H1 (cell line): ENCODE data around the gene ECI1. TPM values are rescaled to one million over a fixed set of nuclear protein-coding genes. Genes with fewer than 3 reads are reported as not detected.

Experiments used
- CTCF ChIA-PET: fragments of 300-600 bp; sonication (Branson Sonifier 250); formaldehyde crosslinking; loops from one replicate; lab custom pipeline; 2021; ENCODE audit not compliant: partially characterized antibody; lab: Charles Lee
- POLR2A ChIA-PET: fragments of 300-600 bp; sonication (Branson Sonifier 250); formaldehyde crosslinking; loops from one replicate; lab custom pipeline; 2021; ENCODE audit warnings: inconsistent platforms; ENCODE audit not compliant: partially characterized antibody; lab: Charles Lee
- DNase-seq, 2 experiments: peaks; one replicate each; pipeline versions ENCODE4 v3.0.0 to v3.0.0-alpha.2; 2010 to 2022; ENCODE audit warnings: low spot score in 2 of 2, low read depth in 1 of 2, mixed read lengths in 1 of 2
- FAIRE-seq: peaks from 2 replicates; lab custom pipeline; 2011; peaks lifted over from hg19 to GRCh38; lab: Jason Lieb, UNC
- H2AFZ ChIP-seq: 2 replicates; pipeline ENCODE4 v1.8.1; 2012; ENCODE audit warnings: low read length, inconsistent platforms
- H2AK5ac ChIP-seq: 2 replicates; pipeline ENCODE4 v1.6.1; 2013; ENCODE audit warnings: low read depth, low read length
- H2BK120ac ChIP-seq: replicated peaks from 2 replicates; pipeline ENCODE3; 2013; ENCODE audit warnings: low read depth, low read length, inconsistent platforms
- H2BK12ac ChIP-seq: 2 replicates; pipeline ENCODE4 v1.6.1; 2013; ENCODE audit warnings: low read depth, low read length
- H2BK15ac ChIP-seq: 2 replicates; pipeline ENCODE4 v1.6.1; 2013; ENCODE audit warnings: low read length
- H2BK20ac ChIP-seq: 2 replicates; pipeline ENCODE4 v1.6.1; 2013; ENCODE audit warnings: low read length
- H2BK5ac ChIP-seq: 2 replicates; pipeline ENCODE4 v1.6.1; 2013; ENCODE audit warnings: low read depth, low read length
- H3K14ac ChIP-seq: 2 replicates; pipeline ENCODE4 v1.6.1; 2013; ENCODE audit warnings: inconsistent platforms; ENCODE audit not compliant: insufficient read length
- H3K18ac ChIP-seq: 2 replicates; pipeline ENCODE4 v1.6.1; 2013; ENCODE audit warnings: low read length; ENCODE audit errors: extremely low read depth
- H3K23ac ChIP-seq: 2 replicates; pipeline ENCODE4 v1.6.1; 2013; ENCODE audit warnings: inconsistent platforms; ENCODE audit not compliant: insufficient read length
- H3K23me2 ChIP-seq: 2 replicates; pipeline ENCODE4 v1.6.1; 2013; ENCODE audit warnings: low read depth, low read length
- H3K27ac ChIP-seq: 2 replicates; pipeline ENCODE4 v1.6.1; 2011; ENCODE audit warnings: low read depth, low read length, inconsistent platforms
- H3K27me3 ChIP-seq, 4 experiments: replicated peaks in 1 of 4; 1 replicate in 1 of 4; 2 replicates in 3 of 4; pipeline versions ENCODE4 v1.6.1 to v1.8.1; 2011 to 2013; ENCODE audit warnings: low read length in 3 of 4, mild to moderate bottlenecking in 3 of 4, inconsistent platforms in 2 of 4, mixed read lengths in 2 of 4, moderate library complexity in 1 of 4; ENCODE audit not compliant: control insufficient read depth in 3 of 4, insufficient read depth in 3 of 4; ENCODE audit errors: extremely low read depth in 1 of 4
- H3K36me3 ChIP-seq, 4 experiments: 2 replicates each; pipeline versions ENCODE4 v1.6.1 to v1.8.1; 2011 to 2013; ENCODE audit warnings: mild to moderate bottlenecking in 4 of 4, low read length in 3 of 4, moderate library complexity in 2 of 4, control low read depth in 1 of 4, inconsistent platforms in 1 of 4; ENCODE audit not compliant: insufficient read depth in 4 of 4, control insufficient read depth in 2 of 4
- H3K4ac ChIP-seq: replicated peaks from 2 replicates; pipeline ENCODE3; 2013; ENCODE audit warnings: low read length, low read depth, mixed read lengths, inconsistent platforms; ENCODE audit not compliant: insufficient read length
- H3K4me1 ChIP-seq, 4 experiments: replicated peaks in 1 of 4; 1 replicate in 1 of 4; 2 replicates in 3 of 4; pipeline versions ENCODE4 v1.6.1 to v1.8.1; 2011 to 2013; ENCODE audit warnings: low read length in 3 of 4, inconsistent platforms in 2 of 4, mixed read lengths in 1 of 4; ENCODE audit not compliant: insufficient read depth in 4 of 4, control insufficient read depth in 3 of 4
- H3K4me2 ChIP-seq, 2 experiments: 2 replicates each; pipeline versions ENCODE4 v1.6.1 to v1.8.1; 2011 to 2013; ENCODE audit warnings: low read depth in 2 of 2, low read length in 2 of 2, control low read depth in 1 of 2, inconsistent platforms in 1 of 2, mild to moderate bottlenecking in 1 of 2; ENCODE audit not compliant: insufficient read depth in 1 of 2
- H3K4me3 ChIP-seq, 4 experiments: fragments of 200-600, 300-600 bp in 1 of 4; sonication (generic), shearing (Covaris generic), sonication (Bioruptor Twin) in 1 of 4; 2 replicates each; pipeline versions ENCODE4 v1.5.1 to v1.8.1; 2011 to 2016; ENCODE audit warnings: low read length in 4 of 4, low read depth in 3 of 4, control low read depth in 2 of 4, inconsistent platforms in 2 of 4, mild to moderate bottlenecking in 2 of 4, mixed read lengths in 1 of 4, moderate library complexity in 1 of 4; ENCODE audit not compliant: insufficient read depth in 2 of 4; ENCODE audit errors: extremely low read depth in 1 of 4
- H3K56ac ChIP-seq: replicated peaks from 2 replicates; pipeline ENCODE3; 2013; ENCODE audit warnings: low read depth, mild to moderate bottlenecking, mixed read lengths, low read length, inconsistent platforms; ENCODE audit not compliant: insufficient read length
- H3K79me1 ChIP-seq: 2 replicates; pipeline ENCODE4 v1.6.1; 2013; ENCODE audit warnings: low read depth, low read length, control low read depth
- H3K79me2 ChIP-seq, 2 experiments: 2 replicates each; pipeline versions ENCODE4 v1.6.1 to v1.8.1; 2012 to 2013; ENCODE audit warnings: low read length in 2 of 2, mild to moderate bottlenecking in 2 of 2, inconsistent platforms in 1 of 2; ENCODE audit not compliant: insufficient read depth in 2 of 2, control insufficient read depth in 1 of 2
- H3K9ac ChIP-seq, 4 experiments: replicated peaks in 1 of 4; 1 replicate in 1 of 4; 2 replicates in 3 of 4; pipeline versions ENCODE4 v1.6.1 to v1.8.1; 2011 to 2013; ENCODE audit warnings: low read depth in 3 of 4, low read length in 3 of 4, control low read depth in 2 of 4, mild to moderate bottlenecking in 2 of 4, moderate library complexity in 2 of 4, inconsistent platforms in 1 of 4; ENCODE audit errors: extremely low read depth in 1 of 4
- H3K9me3 ChIP-seq, 2 experiments: 2 replicates each; pipeline versions ENCODE4 v1.6.1 to v1.8.1; 2012 to 2013; ENCODE audit warnings: mild to moderate bottlenecking in 2 of 2, moderate library complexity in 2 of 2, control low read depth in 1 of 2, inconsistent platforms in 1 of 2, low read depth in 1 of 2, low read length in 1 of 2, mixed read lengths in 1 of 2; ENCODE audit not compliant: insufficient read depth in 2 of 2
- H4K20me1 ChIP-seq, 2 experiments: replicated peaks in 1 of 2; 2 replicates each; pipeline versions ENCODE3 to v1.8.1; 2011 to 2013; ENCODE audit warnings: inconsistent platforms in 2 of 2, low read length in 2 of 2, mild to moderate bottlenecking in 1 of 2; ENCODE audit not compliant: insufficient read depth in 2 of 2, control insufficient read depth in 1 of 2
- H4K5ac ChIP-seq: 2 replicates; pipeline ENCODE4 v1.6.1; 2013; ENCODE audit warnings: low read length, low read depth, mixed read lengths, inconsistent platforms; ENCODE audit not compliant: insufficient read length
- H4K8ac ChIP-seq: 2 replicates; pipeline ENCODE4 v1.8.0; 2013; ENCODE audit warnings: mild to moderate bottlenecking, moderate library complexity, low read length, inconsistent platforms; ENCODE audit not compliant: insufficient read depth; ENCODE audit errors: extremely low read depth
- H4K91ac ChIP-seq: replicated peaks from 2 replicates; pipeline ENCODE3; 2013; ENCODE audit warnings: low read length, mixed read lengths, inconsistent platforms; ENCODE audit not compliant: insufficient read length
- RAD21 ChIP-seq, 2 experiments: IDR thresholded peaks in 1 of 2; conservative IDR thresholded peaks in 1 of 2; 2 replicates each; pipeline ENCODE4 v1.6.1; 2011; ENCODE audit warnings: low read depth in 2 of 2, low read length in 2 of 2, improper control_type of control experiment in 1 of 2, inconsistent platforms in 1 of 2, mild to moderate bottlenecking in 1 of 2, moderate library complexity in 1 of 2
- SP1 ChIP-seq: IDR thresholded peaks from 2 replicates; pipeline ENCODE4 v1.6.1; 2011; ENCODE audit warnings: low read depth, low read length
- WGBS, 2 experiments: shearing (Covaris generic) in 1 of 2; methylation state at CpG; one replicate each; pipeline versions ENCODE4 v1.1.6 to v1.1.7; 2013 to 2015; ENCODE audit warnings: low lambda C conversion rate in 2 of 2, mixed read lengths in 2 of 2, inconsistent platforms in 1 of 2, low coverage in 1 of 2, missing lambda C conversion rate in 1 of 2; ENCODE audit not compliant: insufficient replicate concordance in 2 of 2, insufficient coverage in 1 of 2, insufficient read length in 1 of 2; ENCODE audit errors: extremely low coverage in 1 of 2, missing lambda C conversion rate in 1 of 2; 5-methylcytosine and 5-hydroxymethylcytosine counted together
- polyA plus RNA-seq, 7 experiments: library from polyadenylated mRNA; depleted of rRNA in 3 of 7; stranded (reverse) in 5 of 7; unstranded in 2 of 7; fragments of >200 nt in 5 of 7; fragments of 200-250 nt in 2 of 7; gene quantifications; 1 replicate in 5 of 7; 2 replicates in 1 of 7; 4 replicates in 1 of 7; pipeline versions ENCODE4 v1.2.1 to v1.2.3, GENCODE V29; 2011 to 2013; ENCODE audit warnings: missing spikeins in 2 of 7, mixed read lengths in 2 of 7
- total RNA-seq: library from RNA; stranded (reverse); fragmentation: NEBNext Ultra II Directional; extraction: Animal tissue kit (Norgen Biotek cat#: 25700); gene quantifications from 2 replicates; pipeline ENCODE4 v1.2.1, GENCODE V29; 2021
- TF ChIP-seq, protein P1 (sequence below), 3 experiments: IDR thresholded peaks; 1 replicate in 2 of 3; 2 replicates in 1 of 3; pipeline versions ENCODE4 v1.5.1 to v1.6.1; 2011; ENCODE audit warnings: low read length in 3 of 3, mild to moderate bottlenecking in 3 of 3, inconsistent platforms in 2 of 3, low read depth in 1 of 3, moderate library complexity in 1 of 3; ENCODE audit not compliant: insufficient read depth in 1 of 3; ENCODE audit errors: control extremely low read depth in 1 of 3

The ECI1 gene
- total and polyA plus RNA-seq, 2 of the 8 experiments (the other 6 are each of a cell fraction or from before 2014, with no cell fraction given), result 79.5 to 151 TPM

DNA sequence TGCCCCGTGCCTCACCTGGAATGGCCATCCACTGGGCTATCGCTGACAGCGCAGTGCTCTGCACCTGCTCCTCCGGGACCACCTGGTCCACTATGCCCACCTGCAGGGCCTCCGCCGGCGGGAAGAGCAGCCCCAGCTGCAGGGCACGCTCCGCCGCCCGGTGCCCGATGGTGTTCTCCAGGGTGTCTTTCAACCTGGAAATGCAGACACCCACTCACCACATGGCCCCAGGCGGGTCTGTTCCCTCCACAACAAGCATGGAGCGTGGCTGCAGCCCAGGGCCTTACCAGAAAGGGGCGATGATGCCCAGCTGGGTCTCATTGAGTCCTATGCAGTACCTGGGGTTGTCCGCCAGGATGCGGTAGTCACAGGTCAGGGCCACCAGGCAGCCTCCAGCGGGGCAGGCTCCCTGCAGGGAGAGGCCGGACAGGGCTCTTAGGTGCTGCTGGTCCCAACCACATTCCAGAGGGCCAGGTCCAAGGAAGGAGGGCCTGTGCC is 8.3 kb downstream of the ECI1 start:
- Histone ChIP-seq H4K20me1 (peaks cover 4 to 20% of the 10 kb centered on the region in 2 experiments), H3K4me2 (no peak overlapping the region), H4K5ac (no peak overlapping the region), H3K4me1 (peaks cover 0 to 6% (median 2%) of the 10 kb centered on the region in 4 experiments; a peak in 3 of 7 replicates), H2AFZ (no peak overlapping the region), H3K27ac (no peak overlapping the region), H2BK12ac (no peak overlapping the region), H3K14ac (no peak overlapping the region), H4K91ac (no peak overlapping the region), H3K79me2 (no peaks in the 10 kb centered on the region), H3K27me3 (peaks cover 0 to 2% (median 1%) of the 10 kb centered on the region in 4 experiments; a peak in 2 of 7 replicates), H3K18ac (no peak overlapping the region), H2BK5ac (no peak overlapping the region), H3K4ac (no peak overlapping the region), H2BK15ac (no peak overlapping the region), H3K36me3 (peaks cover 18 to 41% (median 32%) of the 10 kb centered on the region in 4 experiments), H2BK20ac (no peak overlapping the region), H3K4me3 (no peak overlapping the region), H3K23me2 (peaks cover 2% of the 10 kb centered on the region; the same call in 1 of the 2 replicates), H3K9ac (no peak overlapping the region), H2BK120ac (no peak overlapping the region), H3K23ac (no peak overlapping the region), H4K8ac (no peak overlapping the region), H2AK5ac (no peak overlapping the region), H3K79me1 (no peaks in the 10 kb centered on the region; the same call in 1 of the 2 replicates), H3K56ac (no peak overlapping the region), H3K9me3 (no peaks in the 10 kb centered on the region)
- peak in 1 of 2 experiments; percentile 70 for DNase-seq
- FAIRE-seq, result no peak
- ChIA-PET CTCF (interaction anchor here (1.8 kb wide), 1 partner anchor 10 kb away, joined by 10 read pairs; no protein-coding TSS in a partner anchor), POLR2A (interaction anchor here (0.6 to 8.6 kb wide), 5 partner anchors 10 to 160 kb away, joined by 3 to 181 read pairs (median 3); partner anchors contain the start of genes ECI1 and TRAF7)
- TF ChIP-seq RAD21 (IDR thresholded peaks at IDR 0.05 in 1 of 2, conservative IDR thresholded peaks at IDR 0.05 in 1 of 2; ENCODE audit: low read depth in 2 of 2, low read length in 2 of 2), result peak; percentile 27 to 44; a peak in 3 of 4 replicates
- no peak for TF ChIP-seq SP1
- TF ChIP-seq, protein P1, sequence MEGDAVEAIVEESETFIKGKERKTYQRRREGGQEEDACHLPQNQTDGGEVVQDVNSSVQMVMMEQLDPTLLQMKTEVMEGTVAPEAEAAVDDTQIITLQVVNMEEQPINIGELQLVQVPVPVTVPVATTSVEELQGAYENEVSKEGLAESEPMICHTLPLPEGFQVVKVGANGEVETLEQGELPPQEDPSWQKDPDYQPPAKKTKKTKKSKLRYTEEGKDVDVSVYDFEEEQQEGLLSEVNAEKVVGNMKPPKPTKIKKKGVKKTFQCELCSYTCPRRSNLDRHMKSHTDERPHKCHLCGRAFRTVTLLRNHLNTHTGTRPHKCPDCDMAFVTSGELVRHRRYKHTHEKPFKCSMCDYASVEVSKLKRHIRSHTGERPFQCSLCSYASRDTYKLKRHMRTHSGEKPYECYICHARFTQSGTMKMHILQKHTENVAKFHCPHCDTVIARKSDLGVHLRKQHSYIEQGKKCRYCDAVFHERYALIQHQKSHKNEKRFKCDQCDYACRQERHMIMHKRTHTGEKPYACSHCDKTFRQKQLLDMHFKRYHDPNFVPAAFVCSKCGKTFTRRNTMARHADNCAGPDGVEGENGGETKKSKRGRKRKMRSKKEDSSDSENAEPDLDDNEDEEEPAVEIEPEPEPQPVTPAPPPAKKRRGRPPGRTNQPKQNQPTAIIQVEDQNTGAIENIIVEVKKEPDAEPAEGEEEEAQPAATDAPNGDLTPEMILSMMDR (IDR thresholded peaks at IDR 0.05; ENCODE audit: control extremely low read depth in 1 of 3, insufficient read depth in 1 of 3, low read depth in 1 of 3, low read length in 3 of 3), result peak; percentile 62 to 84 (median 64)
- WGBS, 2 experiments, result 95% methylated on average over 19 of the region's 19 CpGs; no CpG with 5 or more reads in 1 of the 2 experiments
